ENCODE data around the gene ZC3H13.

GRCh38 chr13:45950386-45951000, 102.1 kb downstream of the ZC3H13 start:
- TF ChIP-seq CTCF (IDR thresholded peaks at IDR 0.05) = no peak
- no peak for TF ChIP-seq EZH2 (IDR thresholded peaks at IDR 0.05; ENCODE audit: borderline replicate concordance, insufficient read depth, low read depth, low read length, poor library complexity, severe bottlenecking)

All from B cell (primary cell).